HEK293 (cell line): ENCODE data around the gene C2CD3.

Source experiments
- CTCF ChIA-PET: fragments of 350-600 bp; formaldehyde crosslinking; extraction: SDS; loops from one replicate; lab custom pipeline; 2021; ENCODE audit warnings: antibody characterized with exemption; lab: Yijun Ruan, JAX
- POLR2A ChIA-PET: fragments of 300-600 bp; formaldehyde crosslinking; extraction: SDS; loops from one replicate; lab custom pipeline; 2020; ENCODE audit warnings: antibody characterized with exemption, inconsistent platforms; lab: Yijun Ruan, JAX
- H3K27ac ChIP-seq: fragments of 200-500 bp; sonication (Bioruptor generic); 2 replicates; pipeline ENCODE4 v1.5.1; 2014; ENCODE audit warnings: low read depth, low read length, control low read depth, inconsistent platforms; ENCODE audit errors: extremely low read depth
- H3K36me3 ChIP-seq, 2 experiments: fragments of 200-500 bp in 1 of 2; sonication (Bioruptor generic) in 1 of 2; 1 replicate in 1 of 2; 2 replicates in 1 of 2; pipeline ENCODE4 v1.5.1; 2014 to 2017; ENCODE audit warnings: inconsistent platforms in 2 of 2, low read length in 2 of 2; ENCODE audit not compliant: control insufficient read depth in 2 of 2, insufficient read depth in 1 of 2
- H3K4me1 ChIP-seq: fragments of 200-500 bp; sonication (Bioruptor generic); 2 replicates; pipeline ENCODE4 v1.5.1; 2014; ENCODE audit warnings: mild to moderate bottlenecking, low read length, inconsistent platforms; ENCODE audit not compliant: control insufficient read depth, insufficient read depth
- H3K4me3 ChIP-seq: 2 replicates; pipeline ENCODE4 v1.5.1; 2011; ENCODE audit warnings: low read depth, mild to moderate bottlenecking, control low read depth, low read length, moderate library complexity
- H3K9me3 ChIP-seq: fragments of 200-500 bp; sonication (Bioruptor generic); 2 replicates; pipeline ENCODE4 v1.5.1; 2014; ENCODE audit warnings: low read depth, low read length, inconsistent platforms; ENCODE audit not compliant: control insufficient read depth, insufficient read depth
- FEZF1 ChIP-seq: fragments of 450-650 bp; formaldehyde crosslinking; IDR thresholded peaks from 2 replicates; pipeline ENCODE4 v1.5.1; 2016; ENCODE audit warnings: missing biosample characterization, missing genetic modification characterization
- GFI1B ChIP-seq: fragments of 450-650 bp; formaldehyde crosslinking; IDR thresholded peaks from 2 replicates; pipeline ENCODE4 v1.5.1; 2016; ENCODE audit warnings: missing biosample characterization, missing genetic modification characterization
- KLF16 ChIP-seq: fragments of 450-650 bp; formaldehyde crosslinking; IDR thresholded peaks from 2 replicates; pipeline ENCODE4 v1.5.1; 2017; ENCODE audit warnings: missing biosample characterization, missing genetic modification characterization
- KLF8 ChIP-seq: fragments of 450-650 bp; formaldehyde crosslinking; IDR thresholded peaks from 2 replicates; pipeline ENCODE4 v1.5.1; 2016; ENCODE audit warnings: missing biosample characterization, missing genetic modification characterization
- PRDM1 ChIP-seq: fragments of 450-650 bp; formaldehyde crosslinking; IDR thresholded peaks from 2 replicates; pipeline ENCODE4; 2016; ENCODE audit warnings: missing biosample characterization, missing genetic modification characterization
- SALL2 ChIP-seq: fragments of 450-650 bp; formaldehyde crosslinking; IDR thresholded peaks from 2 replicates; pipeline ENCODE4 v1.5.0; 2017; ENCODE audit warnings: missing biosample characterization, mild to moderate bottlenecking, missing genetic modification characterization, borderline replicate concordance
- SP2 ChIP-seq: fragments of 450-650 bp; formaldehyde crosslinking; IDR thresholded peaks from 2 replicates; pipeline ENCODE4 v1.5.1; 2016; ENCODE audit warnings: missing biosample characterization, missing genetic modification characterization
- ZBTB17 ChIP-seq: fragments of 450-650 bp; formaldehyde crosslinking; IDR thresholded peaks from 2 replicates; pipeline ENCODE4 v1.5.1; 2016; ENCODE audit warnings: missing biosample characterization, missing genetic modification characterization
- ZBTB20 ChIP-seq: fragments of 450-650 bp; formaldehyde crosslinking; IDR thresholded peaks from 2 replicates; pipeline ENCODE4 v1.5.1; 2016; ENCODE audit warnings: missing biosample characterization, missing genetic modification characterization
- ZEB2 ChIP-seq: fragments of 450-650 bp; formaldehyde crosslinking; IDR thresholded peaks from 2 replicates; pipeline ENCODE4 v1.5.1; 2016; ENCODE audit warnings: missing biosample characterization, missing genetic modification characterization
- ZFP37 ChIP-seq: fragments of 450-650 bp; formaldehyde crosslinking; IDR thresholded peaks from 2 replicates; pipeline ENCODE4 v1.5.1; 2016; ENCODE audit warnings: missing biosample characterization, missing genetic modification characterization
- ZNF112 ChIP-seq: fragments of 450-650 bp; formaldehyde crosslinking; IDR thresholded peaks from 2 replicates; pipeline ENCODE4 v1.5.0; 2017; ENCODE audit warnings: missing biosample characterization, missing genetic modification characterization
- ZNF132 ChIP-seq: fragments of 450-650 bp; formaldehyde crosslinking; IDR thresholded peaks from 2 replicates; pipeline ENCODE4 v1.5.1; 2017; ENCODE audit warnings: missing biosample characterization, missing genetic modification characterization, borderline replicate concordance
- ZNF175 ChIP-seq: fragments of 450-650 bp; formaldehyde crosslinking; IDR thresholded peaks from 2 replicates; pipeline ENCODE4 v1.5.1; 2016; ENCODE audit warnings: missing biosample characterization, missing genetic modification characterization
- ZNF221 ChIP-seq: fragments of 450-650 bp; formaldehyde crosslinking; IDR thresholded peaks from 2 replicates; pipeline ENCODE4 v1.5.1; 2017; ENCODE audit warnings: missing biosample characterization, missing genetic modification characterization, borderline replicate concordance
- ZNF423 ChIP-seq: fragments of 450-650 bp; formaldehyde crosslinking; IDR thresholded peaks from 2 replicates; pipeline ENCODE4 v1.5.1; 2016; ENCODE audit warnings: missing biosample characterization, missing genetic modification characterization
- ZNF426 ChIP-seq: fragments of 450-650 bp; formaldehyde crosslinking; IDR thresholded peaks from 2 replicates; pipeline ENCODE4 v1.5.1; 2017; ENCODE audit warnings: missing biosample characterization, missing genetic modification characterization, mild to moderate bottlenecking, inconsistent platforms, moderate library complexity
- ZNF433 ChIP-seq: fragments of 450-650 bp; formaldehyde crosslinking; IDR thresholded peaks from 2 replicates; pipeline ENCODE4 v1.5.1; 2016; ENCODE audit warnings: missing biosample characterization, missing genetic modification characterization, low read depth
- ZNF548 ChIP-seq: fragments of 450-650 bp; formaldehyde crosslinking; IDR thresholded peaks from 2 replicates; pipeline ENCODE4 v1.5.1; 2016; ENCODE audit warnings: missing biosample characterization, missing genetic modification characterization
- ZNF555 ChIP-seq: fragments of 450-650 bp; formaldehyde crosslinking; conservative IDR thresholded peaks from 2 replicates; pipeline ENCODE4 v1.5.1; 2017; ENCODE audit warnings: missing biosample characterization, mild to moderate bottlenecking, missing genetic modification characterization, inconsistent platforms
- ZNF629 ChIP-seq: fragments of 450-650 bp; formaldehyde crosslinking; IDR thresholded peaks from 2 replicates; pipeline ENCODE4 v1.5.1; 2017; ENCODE audit warnings: missing biosample characterization, missing genetic modification characterization
- ZNF670 ChIP-seq: fragments of 450-650 bp; formaldehyde crosslinking; IDR thresholded peaks from 2 replicates; pipeline ENCODE4 v1.5.1; 2016; ENCODE audit warnings: missing biosample characterization, missing genetic modification characterization, low read depth
- ZNF776 ChIP-seq: fragments of 450-650 bp; formaldehyde crosslinking; IDR thresholded peaks from 2 replicates; pipeline ENCODE4 v1.5.0; 2017; ENCODE audit warnings: missing biosample characterization, missing genetic modification characterization, borderline replicate concordance
- ZNF843 ChIP-seq: fragments of 450-650 bp; formaldehyde crosslinking; IDR thresholded peaks from 2 replicates; pipeline ENCODE4 v1.5.1; 2016; ENCODE audit warnings: missing biosample characterization, missing genetic modification characterization
- TF ChIP-seq, protein P1 (sequence below): fragments of 450-650 bp; formaldehyde crosslinking; IDR thresholded peaks from 2 replicates; pipeline ENCODE4 v1.5.1; 2016; ENCODE audit warnings: missing biosample characterization, missing genetic modification characterization
- TF ChIP-seq, protein P2 (sequence below): fragments of 450-650 bp; formaldehyde crosslinking; IDR thresholded peaks from 2 replicates; pipeline ENCODE4 v1.5.1; 2016; ENCODE audit warnings: missing biosample characterization, missing genetic modification characterization
- TF ChIP-seq, protein P3 (sequence below): fragments of 450-650 bp; formaldehyde crosslinking; IDR thresholded peaks from 2 replicates; pipeline ENCODE4 v1.5.1; 2017; ENCODE audit warnings: missing biosample characterization, missing genetic modification characterization
- TF ChIP-seq, protein P4 (sequence below): fragments of 450-650 bp; formaldehyde crosslinking; IDR thresholded peaks from 2 replicates; pipeline ENCODE4 v1.5.1; 2017; ENCODE audit warnings: missing biosample characterization, missing genetic modification characterization

Gene C2CD3

DNA sequence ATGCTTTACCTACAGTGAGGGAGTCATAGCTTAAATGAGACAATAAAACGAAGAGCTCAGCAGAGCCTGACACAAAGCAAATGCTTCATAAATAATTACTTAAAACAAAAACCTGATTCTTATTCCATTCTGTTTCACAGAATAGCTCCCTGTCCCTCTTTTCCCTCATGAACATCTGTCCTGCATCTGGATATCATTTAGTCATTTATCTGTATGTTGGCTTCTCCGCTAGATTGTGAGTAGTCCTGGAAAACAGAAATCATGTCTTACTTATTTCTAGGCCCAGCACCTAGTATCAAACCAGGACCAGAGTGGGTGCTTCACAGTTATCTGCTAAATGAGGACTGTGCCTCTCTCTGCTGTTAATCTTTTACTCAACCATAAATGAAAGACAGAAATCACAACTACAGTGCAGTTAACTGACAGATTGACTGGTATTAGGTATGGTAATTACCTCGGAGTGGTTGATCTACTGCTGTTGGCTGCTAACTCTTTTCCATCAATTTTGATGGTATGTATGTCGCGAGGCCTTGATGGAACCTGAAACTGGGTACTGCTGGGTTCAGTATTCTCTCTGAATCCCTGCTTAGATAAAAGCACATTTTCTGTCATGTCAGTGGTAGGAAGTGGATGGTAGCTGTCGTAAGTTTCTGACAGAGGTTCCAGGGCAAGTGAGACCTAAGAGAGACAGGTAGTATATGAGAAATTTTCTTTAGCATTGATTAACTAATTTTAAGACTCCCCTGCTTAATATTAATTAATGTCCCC lies 31.5 kb downstream of the C2CD3 start:
- peaks cover 12% of the 10 kb centered on the region for H3K4me1 ChIP-seq
- no peaks in the 10 kb centered on the region for H3K9me3 ChIP-seq
- TF ChIP-seq ZNF843 (tag by site-specific recombination): no peak
- TF ChIP-seq KLF16 (tag by site-specific recombination): no peak
- TF ChIP-seq ZNF175 (tag by site-specific recombination): no peak
- TF ChIP-seq ZNF670: no peak
- no peak for TF ChIP-seq ZNF776 (tag by site-specific recombination)
- H3K4me3 ChIP-seq: no peak overlapping the region
- POLR2A ChIA-PET: interaction anchor here (1.0 kb wide), 1 partner anchor 32 kb away, joined by 3 read pairs; the partner anchor contains the start of genes C2CD3 and PPME1
- no peak overlapping the region for H3K27ac ChIP-seq
- H3K36me3 ChIP-seq: peaks cover 4 to 11% of the 10 kb centered on the region in 2 experiments; a peak in 2 of 3 replicates
- CTCF ChIA-PET: interaction anchor here (1.5 kb wide), 1 partner anchor 10 kb away, joined by 5 read pairs; no protein-coding TSS in a partner anchor

DNA sequence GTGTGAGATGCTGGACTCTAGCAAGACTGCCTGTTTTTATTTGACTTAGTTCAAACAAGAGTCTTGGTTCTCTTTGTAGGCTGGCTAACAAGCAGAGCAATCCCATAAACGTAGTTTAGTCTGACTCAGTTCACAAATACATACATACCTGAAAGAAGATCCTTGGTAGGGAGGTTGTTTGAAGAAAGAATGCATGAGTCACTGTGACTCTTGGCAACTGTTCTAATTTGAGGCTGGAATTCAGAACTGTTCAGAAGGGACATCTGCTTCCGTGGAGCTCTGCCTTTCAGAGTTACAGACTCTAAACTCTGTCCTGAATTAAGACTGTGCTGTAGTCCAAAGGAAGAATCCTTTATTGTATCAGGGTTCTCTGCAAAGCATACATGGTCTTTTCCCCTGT lies 32.2 kb downstream of the C2CD3 start:
- Histone ChIP-seq H3K27ac (peak overlapping the region; percentile 43; the same call in 1 of the 2 replicates), H3K36me3 (peaks cover 4 to 18% of the 10 kb centered on the region in 2 experiments; a peak in 2 of 3 replicates), H3K9me3 (no peaks in the 10 kb centered on the region), H3K4me3 (no peak overlapping the region), H3K4me1 (peaks cover 12% of the 10 kb centered on the region)
- POLR2A ChIA-PET: interaction anchor here (1.0 kb wide), 1 partner anchor 33 kb away, joined by 3 read pairs; the partner anchor contains the start of genes C2CD3 and PPME1
- CTCF ChIA-PET: interaction anchor here (1.1 to 1.5 kb wide), 2 partner anchors 10 to 117 kb away, joined by 3 to 5 read pairs; no protein-coding TSS in a partner anchor
- TF ChIP-seq, protein P1, sequence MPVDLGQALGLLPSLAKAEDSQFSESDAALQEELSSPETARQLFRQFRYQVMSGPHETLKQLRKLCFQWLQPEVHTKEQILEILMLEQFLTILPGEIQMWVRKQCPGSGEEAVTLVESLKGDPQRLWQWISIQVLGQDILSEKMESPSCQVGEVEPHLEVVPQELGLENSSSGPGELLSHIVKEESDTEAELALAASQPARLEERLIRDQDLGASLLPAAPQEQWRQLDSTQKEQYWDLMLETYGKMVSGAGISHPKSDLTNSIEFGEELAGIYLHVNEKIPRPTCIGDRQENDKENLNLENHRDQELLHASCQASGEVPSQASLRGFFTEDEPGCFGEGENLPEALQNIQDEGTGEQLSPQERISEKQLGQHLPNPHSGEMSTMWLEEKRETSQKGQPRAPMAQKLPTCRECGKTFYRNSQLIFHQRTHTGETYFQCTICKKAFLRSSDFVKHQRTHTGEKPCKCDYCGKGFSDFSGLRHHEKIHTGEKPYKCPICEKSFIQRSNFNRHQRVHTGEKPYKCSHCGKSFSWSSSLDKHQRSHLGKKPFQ: no peak
- TF ChIP-seq ZNF132 (tag by site-specific recombination): no peak
- TF ChIP-seq ZNF221 (tag by site-specific recombination): no peak
- TF ChIP-seq, protein P2, sequence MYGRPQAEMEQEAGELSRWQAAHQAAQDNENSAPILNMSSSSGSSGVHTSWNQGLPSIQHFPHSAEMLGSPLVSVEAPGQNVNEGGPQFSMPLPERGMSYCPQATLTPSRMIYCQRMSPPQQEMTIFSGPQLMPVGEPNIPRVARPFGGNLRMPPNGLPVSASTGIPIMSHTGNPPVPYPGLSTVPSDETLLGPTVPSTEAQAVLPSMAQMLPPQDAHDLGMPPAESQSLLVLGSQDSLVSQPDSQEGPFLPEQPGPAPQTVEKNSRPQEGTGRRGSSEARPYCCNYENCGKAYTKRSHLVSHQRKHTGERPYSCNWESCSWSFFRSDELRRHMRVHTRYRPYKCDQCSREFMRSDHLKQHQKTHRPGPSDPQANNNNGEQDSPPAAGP (tag by site-specific recombination): no peak
- no peak for TF ChIP-seq ZBTB20 (tag by site-specific recombination)
- 0 out of 2 replicates have a peak, but pooled peaks have one; percentile 22 for TF ChIP-seq KLF8
- TF ChIP-seq ZNF555 (tag by site-specific recombination): no peak
- no peak for TF ChIP-seq ZNF548
- TF ChIP-seq, protein P3, sequence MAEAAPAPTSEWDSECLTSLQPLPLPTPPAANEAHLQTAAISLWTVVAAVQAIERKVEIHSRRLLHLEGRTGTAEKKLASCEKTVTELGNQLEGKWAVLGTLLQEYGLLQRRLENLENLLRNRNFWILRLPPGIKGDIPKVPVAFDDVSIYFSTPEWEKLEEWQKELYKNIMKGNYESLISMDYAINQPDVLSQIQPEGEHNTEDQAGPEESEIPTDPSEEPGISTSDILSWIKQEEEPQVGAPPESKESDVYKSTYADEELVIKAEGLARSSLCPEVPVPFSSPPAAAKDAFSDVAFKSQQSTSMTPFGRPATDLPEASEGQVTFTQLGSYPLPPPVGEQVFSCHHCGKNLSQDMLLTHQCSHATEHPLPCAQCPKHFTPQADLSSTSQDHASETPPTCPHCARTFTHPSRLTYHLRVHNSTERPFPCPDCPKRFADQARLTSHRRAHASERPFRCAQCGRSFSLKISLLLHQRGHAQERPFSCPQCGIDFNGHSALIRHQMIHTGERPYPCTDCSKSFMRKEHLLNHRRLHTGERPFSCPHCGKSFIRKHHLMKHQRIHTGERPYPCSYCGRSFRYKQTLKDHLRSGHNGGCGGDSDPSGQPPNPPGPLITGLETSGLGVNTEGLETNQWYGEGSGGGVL (tag by site-specific recombination): no peak
- TF ChIP-seq ZBTB17 (tag by site-specific recombination): peak; percentile 34
- peak; percentile 64 for TF ChIP-seq ZNF629 (tag by site-specific recombination)
- TF ChIP-seq ZEB2: 0 out of 2 replicates have a peak, but pooled peaks have one; percentile 27
- no peak for TF ChIP-seq GFI1B (tag by site-specific recombination)
- no peak for TF ChIP-seq SALL2 (tag by site-specific recombination)
- no peak for TF ChIP-seq ZNF112 (tag by site-specific recombination)
- TF ChIP-seq SP2: no peak
- TF ChIP-seq, protein P4, sequence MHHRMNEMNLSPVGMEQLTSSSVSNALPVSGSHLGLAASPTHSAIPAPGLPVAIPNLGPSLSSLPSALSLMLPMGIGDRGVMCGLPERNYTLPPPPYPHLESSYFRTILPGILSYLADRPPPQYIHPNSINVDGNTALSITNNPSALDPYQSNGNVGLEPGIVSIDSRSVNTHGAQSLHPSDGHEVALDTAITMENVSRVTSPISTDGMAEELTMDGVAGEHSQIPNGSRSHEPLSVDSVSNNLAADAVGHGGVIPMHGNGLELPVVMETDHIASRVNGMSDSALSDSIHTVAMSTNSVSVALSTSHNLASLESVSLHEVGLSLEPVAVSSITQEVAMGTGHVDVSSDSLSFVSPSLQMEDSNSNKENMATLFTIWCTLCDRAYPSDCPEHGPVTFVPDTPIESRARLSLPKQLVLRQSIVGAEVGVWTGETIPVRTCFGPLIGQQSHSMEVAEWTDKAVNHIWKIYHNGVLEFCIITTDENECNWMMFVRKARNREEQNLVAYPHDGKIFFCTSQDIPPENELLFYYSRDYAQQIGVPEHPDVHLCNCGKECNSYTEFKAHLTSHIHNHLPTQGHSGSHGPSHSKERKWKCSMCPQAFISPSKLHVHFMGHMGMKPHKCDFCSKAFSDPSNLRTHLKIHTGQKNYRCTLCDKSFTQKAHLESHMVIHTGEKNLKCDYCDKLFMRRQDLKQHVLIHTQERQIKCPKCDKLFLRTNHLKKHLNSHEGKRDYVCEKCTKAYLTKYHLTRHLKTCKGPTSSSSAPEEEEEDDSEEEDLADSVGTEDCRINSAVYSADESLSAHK: no peak
- TF ChIP-seq PRDM1 (tag by site-specific recombination): no peak
- no peak for TF ChIP-seq ZNF426 (tag by site-specific recombination)
- TF ChIP-seq ZNF423: no peak
- TF ChIP-seq FEZF1: 0 out of 2 replicates have a peak, but pooled peaks have one; percentile 10
- no peak for TF ChIP-seq ZNF433 (tag by site-specific recombination)
- TF ChIP-seq ZFP37: no peak
